GM19025 (cell line): ENCODE data around the gene PCSK6.

Source experiments
- ATAC-seq: cut with Tn5 transposase; IDR thresholded peaks from one replicate; pipeline ENCODE4 v1.9.1; 2021; ENCODE audit warnings: mild to moderate bottlenecking, low read depth, moderate library complexity; ENCODE audit not compliant: unreplicated experiment

PCSK6 gene

DNA sequence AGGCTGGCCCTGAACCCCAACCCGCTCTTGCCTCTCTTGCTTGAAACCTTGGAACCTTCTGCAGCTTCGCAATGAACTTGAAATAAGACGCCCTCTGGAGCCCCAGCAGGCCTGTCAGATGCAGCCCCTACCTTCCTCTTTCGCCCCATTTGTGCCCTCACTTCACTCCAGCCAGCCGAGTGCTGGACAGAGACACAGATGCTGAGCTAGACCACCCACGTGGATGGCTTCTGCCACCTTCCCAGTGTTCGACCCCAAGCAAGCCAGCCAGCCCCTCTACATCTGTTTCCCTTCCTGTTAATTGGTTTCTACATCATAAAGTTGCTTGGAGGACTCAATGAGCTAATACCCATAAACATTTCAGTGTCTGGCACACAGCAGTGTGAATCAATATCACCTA is 170.7 kb downstream of the PCSK6 start:
- no peak for ATAC-seq

- no peak for ATAC-seq
These were observed 171.2 kb downstream of the PCSK6 start for GRCh38 chr15:101318147-101318819.

- no peak for ATAC-seq
These were observed 172.1 kb downstream of the PCSK6 start for GRCh38 chr15:101317336-101317872.

DNA sequence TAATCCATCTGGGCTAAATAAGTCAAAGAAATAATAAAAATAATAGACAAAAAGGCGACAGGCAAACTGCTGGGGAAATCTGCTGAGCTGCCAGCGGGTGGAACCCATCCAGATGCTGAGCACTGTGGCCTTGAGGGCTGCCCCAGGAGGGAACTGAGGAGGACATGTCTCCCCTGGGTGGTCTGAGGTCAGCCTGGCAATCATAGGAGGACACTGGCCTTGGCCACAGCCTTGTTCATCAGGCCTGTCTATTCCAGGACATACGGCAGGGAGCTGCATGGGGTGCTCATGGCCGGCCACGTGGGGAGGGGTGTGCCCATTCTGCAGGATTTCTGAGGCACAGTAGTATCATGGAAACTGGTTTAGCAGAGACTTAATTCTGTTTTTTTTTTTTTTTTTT is 173.0 kb downstream of the PCSK6 start:
- ATAC-seq, result no peak

- no peak for ATAC-seq
These were observed 173.8 kb downstream of the PCSK6 start for GRCh38 chr15:101315736-101316135.

DNA sequence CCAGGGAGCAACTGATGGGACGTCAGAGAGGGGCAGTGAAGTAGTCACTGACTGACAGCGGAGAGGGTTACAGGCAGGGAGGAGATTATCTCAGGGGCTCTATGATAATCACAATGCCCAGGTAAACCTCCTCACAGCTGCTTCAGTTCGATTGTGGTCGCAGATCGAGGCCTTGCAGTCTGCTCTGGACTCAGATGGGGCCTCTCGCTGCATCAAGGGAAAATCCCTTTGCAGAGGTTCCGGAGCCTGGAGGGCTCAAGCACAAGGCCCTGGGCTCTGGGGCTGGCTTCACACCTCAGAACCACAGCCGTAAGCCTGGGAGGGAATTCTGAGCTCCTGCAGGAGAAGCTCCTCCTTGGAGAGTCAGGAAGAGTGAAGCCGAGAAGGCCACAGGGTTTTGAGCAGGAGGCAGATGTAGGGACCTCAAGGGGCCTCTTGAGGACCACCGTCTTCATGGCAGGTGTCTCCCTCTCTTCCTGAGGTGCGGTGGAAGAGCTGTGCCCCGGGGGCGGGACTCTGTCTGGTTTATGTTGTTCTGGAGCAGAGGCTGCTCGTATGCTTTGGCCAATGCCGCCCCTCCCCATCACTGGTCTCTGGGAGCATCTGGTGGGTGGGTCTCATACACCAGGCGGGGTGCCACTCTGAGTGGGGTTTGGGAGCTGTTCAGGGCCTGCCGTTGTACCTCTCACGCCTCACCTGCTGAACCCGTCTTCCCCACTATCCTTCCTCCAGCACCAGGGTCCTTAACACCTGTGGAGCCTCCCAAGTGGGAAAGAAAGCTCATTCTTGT is 175.0 kb downstream of the PCSK6 start:
- ATAC-seq, result no peak

- no peak for ATAC-seq
These were observed 176.3 kb downstream of the PCSK6 start for GRCh38 chr15:101313041-101313761.

GRCh38 chr15:101310508-101310907 is 179.0 kb downstream of the PCSK6 start:
- ATAC-seq, result no peak

DNA sequence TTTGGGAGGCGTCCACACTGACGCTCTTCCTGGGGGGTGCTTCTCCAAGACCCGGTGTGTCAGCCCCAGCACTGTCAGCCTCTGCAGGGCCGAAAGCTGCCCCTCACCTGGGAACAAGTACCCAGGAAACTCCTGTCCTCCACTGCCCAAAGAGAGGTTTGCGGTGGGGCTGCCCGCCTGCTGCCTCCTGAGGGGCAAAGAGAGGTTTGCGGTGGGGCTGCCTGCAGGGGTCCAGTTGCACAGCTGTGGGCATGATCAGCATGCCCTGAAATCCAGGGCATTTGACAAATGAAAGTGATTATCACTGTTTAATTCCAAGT is 179.4 kb downstream of the PCSK6 start:
- ATAC-seq, result no peak

GRCh38 chr15:101309436-101310160 is 179.9 kb downstream of the PCSK6 start:
- ATAC-seq, result no peak

DNA sequence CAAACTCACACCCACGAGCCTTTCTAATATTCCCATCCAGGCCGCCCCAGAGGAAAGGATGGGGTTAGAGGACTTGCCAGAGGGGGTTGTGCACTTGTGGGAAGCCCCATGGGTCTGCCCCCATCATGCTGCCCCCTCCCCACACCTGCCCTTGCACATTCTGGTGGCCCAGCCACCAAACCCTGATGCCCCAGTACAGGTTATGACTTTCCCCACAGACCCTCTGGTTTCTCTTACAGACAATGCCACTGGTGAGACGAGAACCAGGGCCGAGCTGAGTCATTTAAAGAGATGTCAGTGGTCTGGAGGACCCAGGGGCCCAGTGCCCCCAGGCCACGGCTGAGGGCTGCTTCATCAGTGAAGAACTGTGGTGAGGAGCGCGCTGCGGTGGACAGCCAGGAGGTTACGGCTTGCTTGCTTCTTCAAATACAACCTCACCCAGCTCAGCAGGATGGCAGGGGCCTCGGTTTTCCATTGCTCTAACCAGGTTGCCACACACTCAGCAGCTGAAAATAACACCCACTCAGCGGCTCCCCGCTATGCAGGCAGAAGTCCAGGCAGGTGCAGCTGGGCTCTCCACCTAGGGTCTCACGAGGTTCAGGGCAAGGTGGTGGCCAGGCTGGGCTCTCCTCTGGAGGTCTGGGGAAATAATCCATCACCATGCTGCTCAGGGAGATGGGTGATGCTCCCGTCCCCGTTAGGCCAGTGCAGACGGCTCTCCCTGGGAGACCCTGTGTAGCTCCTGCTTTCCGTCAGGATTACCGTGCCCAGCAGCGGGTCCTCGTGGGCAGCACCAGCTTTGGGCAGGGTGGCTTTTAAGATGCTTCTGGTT is 180.7 kb downstream of the PCSK6 start:
- ATAC-seq, result no peak

- ATAC-seq, result no peak
These were observed 181.5 kb downstream of the PCSK6 start for GRCh38 chr15:101307897-101308603.

DNA sequence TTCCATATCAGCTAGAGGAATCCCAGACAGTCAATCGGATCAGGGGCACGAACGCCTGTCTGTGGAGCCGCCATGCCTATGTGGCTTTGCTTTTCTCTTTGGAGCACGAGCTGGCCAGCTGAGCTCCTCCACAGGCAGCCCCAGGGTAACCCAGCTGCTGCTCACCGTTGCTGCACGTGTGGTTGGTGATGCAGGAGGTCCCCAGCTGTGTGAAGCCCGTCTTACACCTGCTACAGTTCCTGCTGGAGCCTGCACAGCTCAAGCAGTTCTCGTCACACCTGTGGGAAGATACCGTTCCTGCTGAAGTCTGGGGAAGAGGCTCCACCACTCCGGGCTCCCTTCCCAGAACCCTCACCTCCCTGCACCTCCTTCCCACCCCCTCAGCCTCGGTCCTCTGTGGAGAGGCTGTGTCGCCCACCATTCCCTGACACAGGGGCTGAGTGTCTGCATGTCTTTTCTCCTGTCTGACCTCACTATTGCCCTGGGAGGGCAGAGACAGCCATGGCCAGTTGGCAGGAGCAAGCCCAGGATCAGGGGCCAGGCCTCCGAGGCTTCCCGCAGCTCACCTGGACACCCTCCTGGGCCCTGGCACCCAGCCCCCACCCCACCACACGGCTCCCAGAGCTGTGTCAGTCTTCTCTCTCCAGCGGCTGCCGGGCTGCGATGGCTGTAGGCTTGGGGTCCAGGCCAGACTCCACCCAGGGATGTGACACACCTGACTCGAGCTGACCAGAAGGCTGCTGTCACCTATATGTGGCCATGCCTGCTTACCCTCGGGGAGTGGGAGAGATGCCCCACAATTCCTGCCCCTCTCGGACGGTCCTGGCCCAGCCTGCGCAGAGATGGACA is 182.2 kb downstream of the PCSK6 start:
- ATAC-seq, result no peak

DNA sequence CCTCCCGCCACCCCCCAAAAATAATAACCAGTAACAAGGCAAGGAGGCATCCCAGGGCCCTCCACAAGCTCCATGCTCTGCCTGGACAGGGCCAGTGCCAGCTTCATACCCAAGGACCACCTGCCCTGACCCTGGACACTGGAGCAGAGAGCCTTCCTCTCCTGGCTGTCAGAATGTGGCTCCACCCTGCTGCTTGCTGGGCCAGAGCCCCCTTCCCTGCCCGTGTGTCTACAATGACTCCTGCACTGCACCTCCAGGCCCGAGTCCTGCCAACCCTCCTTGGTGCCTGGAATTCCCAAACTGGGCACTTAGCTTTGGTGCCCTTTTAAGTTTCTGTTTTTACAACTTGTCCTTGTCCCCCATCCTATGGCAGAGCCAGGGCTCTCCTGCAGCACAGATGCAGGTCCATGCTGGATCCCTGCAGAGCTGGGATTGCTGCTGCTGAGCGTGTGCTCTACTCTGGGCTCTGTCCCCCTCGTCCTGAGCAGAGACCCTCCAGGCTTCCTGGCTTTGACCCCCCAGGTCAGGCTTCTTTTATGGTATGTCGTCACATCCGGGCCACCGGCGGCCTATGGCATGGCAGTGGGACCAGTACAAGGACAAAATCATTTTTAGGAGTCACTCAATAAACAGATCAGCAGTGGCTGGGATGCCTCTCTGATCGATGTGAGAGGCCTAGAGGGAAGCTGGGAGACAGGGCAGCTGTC is 183.0 kb downstream of the PCSK6 start:
- no peak for ATAC-seq

- ATAC-seq, result no peak
These were observed 183.7 kb downstream of the PCSK6 start for GRCh38 chr15:101305820-101306255.

GRCh38 chr15:101303408-101303807 is 186.1 kb downstream of the PCSK6 start:
- no peak for ATAC-seq
